H1 (cell line): ENCODE data around the gene SLC23A2. TPM values are rescaled to one million over a fixed set of nuclear protein-coding genes. Genes with fewer than 3 reads are reported as not detected.

Source experiments
- CTCF ChIA-PET: fragments of 300-600 bp; sonication (Branson Sonifier 250); formaldehyde crosslinking; loops from one replicate; lab custom pipeline; 2021; ENCODE audit not compliant: partially characterized antibody; lab: Charles Lee
- POLR2A ChIA-PET: fragments of 300-600 bp; sonication (Branson Sonifier 250); formaldehyde crosslinking; loops from one replicate; lab custom pipeline; 2021; ENCODE audit warnings: inconsistent platforms; ENCODE audit not compliant: partially characterized antibody; lab: Charles Lee
- DNase-seq, 2 experiments: peaks; one replicate each; pipeline versions ENCODE4 v3.0.0 to v3.0.0-alpha.2; 2010 to 2022; ENCODE audit warnings: low spot score in 2 of 2, low read depth in 1 of 2, mixed read lengths in 1 of 2
- FAIRE-seq: peaks from 2 replicates; lab custom pipeline; 2011; peaks lifted over from hg19 to GRCh38; lab: Jason Lieb, UNC
- H2AFZ ChIP-seq: 2 replicates; pipeline ENCODE4 v1.8.1; 2012; ENCODE audit warnings: low read length, inconsistent platforms
- H2AK5ac ChIP-seq: 2 replicates; pipeline ENCODE4 v1.6.1; 2013; ENCODE audit warnings: low read depth, low read length
- H2BK120ac ChIP-seq: replicated peaks from 2 replicates; pipeline ENCODE3; 2013; ENCODE audit warnings: low read depth, low read length, inconsistent platforms
- H2BK12ac ChIP-seq: 2 replicates; pipeline ENCODE4 v1.6.1; 2013; ENCODE audit warnings: low read depth, low read length
- H2BK15ac ChIP-seq: 2 replicates; pipeline ENCODE4 v1.6.1; 2013; ENCODE audit warnings: low read length
- H2BK20ac ChIP-seq: 2 replicates; pipeline ENCODE4 v1.6.1; 2013; ENCODE audit warnings: low read length
- H2BK5ac ChIP-seq: 2 replicates; pipeline ENCODE4 v1.6.1; 2013; ENCODE audit warnings: low read depth, low read length
- H3K14ac ChIP-seq: 2 replicates; pipeline ENCODE4 v1.6.1; 2013; ENCODE audit warnings: inconsistent platforms; ENCODE audit not compliant: insufficient read length
- H3K18ac ChIP-seq: 2 replicates; pipeline ENCODE4 v1.6.1; 2013; ENCODE audit warnings: low read length; ENCODE audit errors: extremely low read depth
- H3K23ac ChIP-seq: 2 replicates; pipeline ENCODE4 v1.6.1; 2013; ENCODE audit warnings: inconsistent platforms; ENCODE audit not compliant: insufficient read length
- H3K23me2 ChIP-seq: 2 replicates; pipeline ENCODE4 v1.6.1; 2013; ENCODE audit warnings: low read depth, low read length
- H3K27ac ChIP-seq: 2 replicates; pipeline ENCODE4 v1.6.1; 2011; ENCODE audit warnings: low read depth, low read length, inconsistent platforms
- H3K27me3 ChIP-seq, 4 experiments: replicated peaks in 1 of 4; 1 replicate in 1 of 4; 2 replicates in 3 of 4; pipeline versions ENCODE4 v1.6.1 to v1.8.1; 2011 to 2013; ENCODE audit warnings: low read length in 3 of 4, mild to moderate bottlenecking in 3 of 4, inconsistent platforms in 2 of 4, mixed read lengths in 2 of 4, moderate library complexity in 1 of 4; ENCODE audit not compliant: control insufficient read depth in 3 of 4, insufficient read depth in 3 of 4; ENCODE audit errors: extremely low read depth in 1 of 4
- H3K36me3 ChIP-seq, 4 experiments: 2 replicates each; pipeline versions ENCODE4 v1.6.1 to v1.8.1; 2011 to 2013; ENCODE audit warnings: mild to moderate bottlenecking in 4 of 4, low read length in 3 of 4, moderate library complexity in 2 of 4, control low read depth in 1 of 4, inconsistent platforms in 1 of 4; ENCODE audit not compliant: insufficient read depth in 4 of 4, control insufficient read depth in 2 of 4
- H3K4ac ChIP-seq: replicated peaks from 2 replicates; pipeline ENCODE3; 2013; ENCODE audit warnings: low read length, low read depth, mixed read lengths, inconsistent platforms; ENCODE audit not compliant: insufficient read length
- H3K4me1 ChIP-seq, 4 experiments: replicated peaks in 1 of 4; 1 replicate in 1 of 4; 2 replicates in 3 of 4; pipeline versions ENCODE4 v1.6.1 to v1.8.1; 2011 to 2013; ENCODE audit warnings: low read length in 3 of 4, inconsistent platforms in 2 of 4, mixed read lengths in 1 of 4; ENCODE audit not compliant: insufficient read depth in 4 of 4, control insufficient read depth in 3 of 4
- H3K4me2 ChIP-seq, 2 experiments: 2 replicates each; pipeline versions ENCODE4 v1.6.1 to v1.8.1; 2011 to 2013; ENCODE audit warnings: low read depth in 2 of 2, low read length in 2 of 2, control low read depth in 1 of 2, inconsistent platforms in 1 of 2, mild to moderate bottlenecking in 1 of 2; ENCODE audit not compliant: insufficient read depth in 1 of 2
- H3K4me3 ChIP-seq, 4 experiments: fragments of 200-600, 300-600 bp in 1 of 4; sonication (generic), shearing (Covaris generic), sonication (Bioruptor Twin) in 1 of 4; 2 replicates each; pipeline versions ENCODE4 v1.5.1 to v1.8.1; 2011 to 2016; ENCODE audit warnings: low read length in 4 of 4, low read depth in 3 of 4, control low read depth in 2 of 4, inconsistent platforms in 2 of 4, mild to moderate bottlenecking in 2 of 4, mixed read lengths in 1 of 4, moderate library complexity in 1 of 4; ENCODE audit not compliant: insufficient read depth in 2 of 4; ENCODE audit errors: extremely low read depth in 1 of 4
- H3K56ac ChIP-seq: replicated peaks from 2 replicates; pipeline ENCODE3; 2013; ENCODE audit warnings: low read depth, mild to moderate bottlenecking, mixed read lengths, low read length, inconsistent platforms; ENCODE audit not compliant: insufficient read length
- H3K79me1 ChIP-seq: 2 replicates; pipeline ENCODE4 v1.6.1; 2013; ENCODE audit warnings: low read depth, low read length, control low read depth
- H3K79me2 ChIP-seq, 2 experiments: 2 replicates each; pipeline versions ENCODE4 v1.6.1 to v1.8.1; 2012 to 2013; ENCODE audit warnings: low read length in 2 of 2, mild to moderate bottlenecking in 2 of 2, inconsistent platforms in 1 of 2; ENCODE audit not compliant: insufficient read depth in 2 of 2, control insufficient read depth in 1 of 2
- H3K9ac ChIP-seq, 4 experiments: replicated peaks in 1 of 4; 1 replicate in 1 of 4; 2 replicates in 3 of 4; pipeline versions ENCODE4 v1.6.1 to v1.8.1; 2011 to 2013; ENCODE audit warnings: low read depth in 3 of 4, low read length in 3 of 4, control low read depth in 2 of 4, mild to moderate bottlenecking in 2 of 4, moderate library complexity in 2 of 4, inconsistent platforms in 1 of 4; ENCODE audit errors: extremely low read depth in 1 of 4
- H3K9me3 ChIP-seq, 2 experiments: 2 replicates each; pipeline versions ENCODE4 v1.6.1 to v1.8.1; 2012 to 2013; ENCODE audit warnings: mild to moderate bottlenecking in 2 of 2, moderate library complexity in 2 of 2, control low read depth in 1 of 2, inconsistent platforms in 1 of 2, low read depth in 1 of 2, low read length in 1 of 2, mixed read lengths in 1 of 2; ENCODE audit not compliant: insufficient read depth in 2 of 2
- H4K20me1 ChIP-seq, 2 experiments: replicated peaks in 1 of 2; 2 replicates each; pipeline versions ENCODE3 to v1.8.1; 2011 to 2013; ENCODE audit warnings: inconsistent platforms in 2 of 2, low read length in 2 of 2, mild to moderate bottlenecking in 1 of 2; ENCODE audit not compliant: insufficient read depth in 2 of 2, control insufficient read depth in 1 of 2
- H4K5ac ChIP-seq: 2 replicates; pipeline ENCODE4 v1.6.1; 2013; ENCODE audit warnings: low read length, low read depth, mixed read lengths, inconsistent platforms; ENCODE audit not compliant: insufficient read length
- H4K8ac ChIP-seq: 2 replicates; pipeline ENCODE4 v1.8.0; 2013; ENCODE audit warnings: mild to moderate bottlenecking, moderate library complexity, low read length, inconsistent platforms; ENCODE audit not compliant: insufficient read depth; ENCODE audit errors: extremely low read depth
- H4K91ac ChIP-seq: replicated peaks from 2 replicates; pipeline ENCODE3; 2013; ENCODE audit warnings: low read length, mixed read lengths, inconsistent platforms; ENCODE audit not compliant: insufficient read length
- ASH2L ChIP-seq: fragments of 200-600, 300-600 bp; sonication (generic); IDR thresholded peaks from one replicate; pipeline ENCODE4 v1.7.1; 2017; ENCODE audit warnings: low read length
- EGR1 ChIP-seq: IDR thresholded peaks from 2 replicates; pipeline ENCODE4 v1.6.1; 2011; ENCODE audit warnings: low read depth, low read length, borderline replicate concordance
- GABPA ChIP-seq: IDR thresholded peaks from 2 replicates; pipeline ENCODE4 v1.6.1; 2011; ENCODE audit warnings: mild to moderate bottlenecking, low read length, moderate library complexity, borderline replicate concordance; ENCODE audit not compliant: insufficient read depth
- WGBS, 2 experiments: shearing (Covaris generic) in 1 of 2; methylation state at CpG; one replicate each; pipeline versions ENCODE4 v1.1.6 to v1.1.7; 2013 to 2015; ENCODE audit warnings: low lambda C conversion rate in 2 of 2, mixed read lengths in 2 of 2, inconsistent platforms in 1 of 2, low coverage in 1 of 2, missing lambda C conversion rate in 1 of 2; ENCODE audit not compliant: insufficient replicate concordance in 2 of 2, insufficient coverage in 1 of 2, insufficient read length in 1 of 2; ENCODE audit errors: extremely low coverage in 1 of 2, missing lambda C conversion rate in 1 of 2; 5-methylcytosine and 5-hydroxymethylcytosine counted together
- polyA plus RNA-seq, 7 experiments: library from polyadenylated mRNA; depleted of rRNA in 3 of 7; stranded (reverse) in 5 of 7; unstranded in 2 of 7; fragments of >200 nt in 5 of 7; fragments of 200-250 nt in 2 of 7; gene quantifications; 1 replicate in 5 of 7; 2 replicates in 1 of 7; 4 replicates in 1 of 7; pipeline versions ENCODE4 v1.2.1 to v1.2.3, GENCODE V29; 2011 to 2013; ENCODE audit warnings: missing spikeins in 2 of 7, mixed read lengths in 2 of 7
- total RNA-seq: library from RNA; stranded (reverse); fragmentation: NEBNext Ultra II Directional; extraction: Animal tissue kit (Norgen Biotek cat#: 25700); gene quantifications from 2 replicates; pipeline ENCODE4 v1.2.1, GENCODE V29; 2021

Gene SLC23A2
- total and polyA plus RNA-seq, 2 of the 8 experiments (the other 6 are each of a cell fraction or from before 2014, with no cell fraction given), result 17.0 to 18.6 TPM

GRCh38 chr20:5041433-5041832 is 40.1 kb upstream of the SLC23A2 start:
- Histone ChIP-seq H3K36me3 (no peaks in the 10 kb centered on the region), H3K79me1 (no peaks in the 10 kb centered on the region), H3K27me3 (no peaks in the 10 kb centered on the region), H3K23ac (no peak overlapping the region), H2BK20ac (no peak overlapping the region), H2BK15ac (no peak overlapping the region), H3K27ac (no peak overlapping the region), H3K4ac (no peak overlapping the region), H3K9me3 (no peaks in the 10 kb centered on the region), H3K4me1 (no peaks in the 10 kb centered on the region), H3K23me2 (no peaks in the 10 kb centered on the region), H3K4me3 (no peak overlapping the region), H2AFZ (peak overlapping the region; percentile 65; the same call in 1 of the 2 replicates), H3K18ac (no peak overlapping the region), H4K91ac (no peak overlapping the region), H2BK120ac (no peak overlapping the region), H4K5ac (no peak overlapping the region), H2AK5ac (no peak overlapping the region), H4K8ac (no peak overlapping the region), H3K9ac (no peak overlapping the region), H2BK5ac (no peak overlapping the region), H3K4me2 (no peak overlapping the region), H2BK12ac (no peak overlapping the region), H4K20me1 (no peaks in the 10 kb centered on the region), H3K79me2 (no peaks in the 10 kb centered on the region), H3K56ac (no peak overlapping the region), H3K14ac (no peak overlapping the region)
- 79% methylated on average over 3 of the region's 3 CpGs; no CpG with 5 or more reads in 1 of the 2 experiments for WGBS, 2 experiments
- ChIA-PET POLR2A (interaction anchor here (0.6 kb wide), 1 partner anchor 811 kb away, joined by 3 read pairs; no protein-coding TSS in a partner anchor), CTCF (interaction anchor here (0.6 to 1.0 kb wide), 2 partner anchors 34 to 305 kb away, joined by 3 to 4 read pairs; no protein-coding TSS in a partner anchor)
- DNase-seq (no peak), FAIRE-seq (no peak)
- no peak for TF ChIP-seq GABPA
- no peak for TF ChIP-seq EGR1
- no peak for TF ChIP-seq ASH2L
